Measurements from ENCODE around the gene CYTH2.

Gene CYTH2

DNA sequence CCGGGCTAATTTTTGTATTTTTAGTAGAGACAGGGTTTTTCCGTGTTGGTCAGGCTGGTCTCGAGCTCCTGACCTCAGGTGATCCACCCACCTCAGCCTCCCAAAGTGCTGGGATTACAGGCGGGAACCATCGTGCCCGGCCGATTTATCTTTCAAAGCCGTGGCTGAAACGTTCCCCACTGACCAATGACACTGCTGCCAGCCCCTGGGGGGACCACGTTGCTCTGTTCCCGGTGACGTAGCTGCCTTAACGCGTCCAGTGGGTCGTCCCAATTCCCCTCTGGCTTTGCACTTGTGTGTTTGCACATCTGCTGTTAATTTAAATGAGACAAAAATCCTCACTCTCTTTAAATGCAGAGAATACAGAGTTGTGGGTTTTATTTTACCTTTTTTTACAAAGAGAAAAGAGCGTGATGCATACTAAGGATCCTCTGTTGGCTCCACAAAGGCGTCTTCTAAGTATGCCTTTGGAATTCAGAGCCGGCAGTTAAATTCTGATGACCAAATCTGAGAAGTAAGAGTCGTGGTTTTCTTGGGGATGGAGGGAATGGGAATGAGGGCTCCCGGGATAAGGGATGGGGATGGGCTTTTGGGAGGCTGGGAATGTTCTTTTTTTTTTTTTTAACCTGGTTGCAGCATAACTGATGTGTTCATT, 61.0 kb downstream of the CYTH2 start:
- TF ChIP-seq, protein P1, sequence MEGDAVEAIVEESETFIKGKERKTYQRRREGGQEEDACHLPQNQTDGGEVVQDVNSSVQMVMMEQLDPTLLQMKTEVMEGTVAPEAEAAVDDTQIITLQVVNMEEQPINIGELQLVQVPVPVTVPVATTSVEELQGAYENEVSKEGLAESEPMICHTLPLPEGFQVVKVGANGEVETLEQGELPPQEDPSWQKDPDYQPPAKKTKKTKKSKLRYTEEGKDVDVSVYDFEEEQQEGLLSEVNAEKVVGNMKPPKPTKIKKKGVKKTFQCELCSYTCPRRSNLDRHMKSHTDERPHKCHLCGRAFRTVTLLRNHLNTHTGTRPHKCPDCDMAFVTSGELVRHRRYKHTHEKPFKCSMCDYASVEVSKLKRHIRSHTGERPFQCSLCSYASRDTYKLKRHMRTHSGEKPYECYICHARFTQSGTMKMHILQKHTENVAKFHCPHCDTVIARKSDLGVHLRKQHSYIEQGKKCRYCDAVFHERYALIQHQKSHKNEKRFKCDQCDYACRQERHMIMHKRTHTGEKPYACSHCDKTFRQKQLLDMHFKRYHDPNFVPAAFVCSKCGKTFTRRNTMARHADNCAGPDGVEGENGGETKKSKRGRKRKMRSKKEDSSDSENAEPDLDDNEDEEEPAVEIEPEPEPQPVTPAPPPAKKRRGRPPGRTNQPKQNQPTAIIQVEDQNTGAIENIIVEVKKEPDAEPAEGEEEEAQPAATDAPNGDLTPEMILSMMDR (conservative IDR thresholded peaks at IDR 0.05; ENCODE audit: low read depth, low read length), result no peak
- no peak overlapping the region for H3K4me3 ChIP-seq (ENCODE audit: low read length)
- DNase-seq (ENCODE audit: low read depth), result no peak

GRCh38 chr19:48530770-48531169, 61.6 kb downstream of the CYTH2 start:
- TF ChIP-seq, protein P1 (conservative IDR thresholded peaks at IDR 0.05; ENCODE audit: low read depth, low read length), result no peak
- DNase-seq (ENCODE audit: low read depth), result no peak
- H3K4me3 ChIP-seq (ENCODE audit: low read length), result no peak overlapping the region
